Measurements from ENCODE around the gene RFTN2. TPM values are rescaled to one million over a fixed set of nuclear protein-coding genes. Genes with fewer than 3 reads are reported as not detected.
"Not testable (repeated sequence)": the region's sequence is repeated elsewhere in the genome, so short reads cannot be mapped to it uniquely, and the experiment has no call there.

Gene RFTN2
- total and polyA plus RNA-seq, 2 experiments from 2014 or later, result 0.42 to 2.1 TPM

DNA sequence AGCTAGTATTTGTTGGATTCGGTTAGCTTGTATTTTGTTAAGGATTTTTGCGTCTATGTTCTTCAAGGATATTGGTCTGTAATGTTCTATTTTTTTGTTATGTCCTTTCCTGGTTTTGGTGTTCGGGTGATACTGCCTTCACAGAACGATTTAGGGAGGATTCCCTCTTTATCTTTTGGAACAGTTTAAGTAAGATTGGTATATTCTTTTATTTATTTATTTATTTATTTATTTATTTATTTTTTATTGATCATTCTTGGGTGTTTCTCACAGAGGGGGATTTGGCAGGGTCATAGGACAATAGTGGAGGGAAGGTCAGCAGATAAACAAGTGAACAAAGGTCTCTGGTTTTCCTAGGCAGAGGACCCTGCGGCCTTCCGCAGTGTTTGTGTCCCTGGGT is 19.8 kb upstream of the RFTN2 start:
- H3K27me3 ChIP-seq (ENCODE audit: insufficient read depth); H3K4me3 ChIP-seq; H3K27ac ChIP-seq (ENCODE audit: low read depth); H2AFZ ChIP-seq; H3K4me1 Mint-ChIP-seq; H3K9me2 ChIP-seq (ENCODE audit: insufficient read depth); H3K36me3 ChIP-seq (ENCODE audit: insufficient read depth); H4K20me1 ChIP-seq (replicated peaks; ENCODE audit: insufficient read depth); H3K27me3 Mint-ChIP-seq (ENCODE audit: insufficient read depth, low read depth, poor library complexity); H3K4me1 ChIP-seq (ENCODE audit: insufficient read depth); H3K27ac Mint-ChIP-seq; H3K4me2 ChIP-seq; H3K4me3 Mint-ChIP-seq; ATAC-seq; H3F3A ChIP-seq (replicated peaks; ENCODE audit: low read depth); DNase-seq (ENCODE audit: low spot score): not testable (repeated sequence)
- Mint-ChIP-seq H3K36me3 (ENCODE audit: low read depth) (peaks cover 37% of the 10 kb centered on the region), H3K9me3 (peaks cover 44% of the 10 kb centered on the region)
- peaks cover 15% of the 10 kb centered on the region; the same call in 1 of the 2 replicates for H3K79me2 ChIP-seq (replicated peaks; ENCODE audit: insufficient read depth)

GRCh38 chr2:197677483-197677882 is 2.1 kb upstream of the RFTN2 start:
- H3K79me2 ChIP-seq (replicated peaks; ENCODE audit: insufficient read depth), result no peaks in the 10 kb centered on the region
- no peak overlapping the region for H3K4me3 Mint-ChIP-seq
- no peaks in the 10 kb centered on the region for H3F3A ChIP-seq (replicated peaks; ENCODE audit: low read depth)
- H3K4me1 Mint-ChIP-seq, result peaks cover 25% of the 10 kb centered on the region; the same call in 2 of the 3 replicates
- H3K9me2 ChIP-seq (ENCODE audit: insufficient read depth), result no peaks in the 10 kb centered on the region
- H3K27ac Mint-ChIP-seq, result no peak overlapping the region
- no peaks in the 10 kb centered on the region for H3K9me3 Mint-ChIP-seq
- TF ChIP-seq CREB1 (CRISPR knock-in tag; IDR thresholded peaks at IDR 0.05; ENCODE audit: low read depth), result no peak
- TF ChIP-seq, protein P1, sequence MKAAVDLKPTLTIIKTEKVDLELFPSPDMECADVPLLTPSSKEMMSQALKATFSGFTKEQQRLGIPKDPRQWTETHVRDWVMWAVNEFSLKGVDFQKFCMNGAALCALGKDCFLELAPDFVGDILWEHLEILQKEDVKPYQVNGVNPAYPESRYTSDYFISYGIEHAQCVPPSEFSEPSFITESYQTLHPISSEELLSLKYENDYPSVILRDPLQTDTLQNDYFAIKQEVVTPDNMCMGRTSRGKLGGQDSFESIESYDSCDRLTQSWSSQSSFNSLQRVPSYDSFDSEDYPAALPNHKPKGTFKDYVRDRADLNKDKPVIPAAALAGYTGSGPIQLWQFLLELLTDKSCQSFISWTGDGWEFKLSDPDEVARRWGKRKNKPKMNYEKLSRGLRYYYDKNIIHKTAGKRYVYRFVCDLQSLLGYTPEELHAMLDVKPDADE (IDR thresholded peaks at IDR 0.05), result no peak
- no peak for TF ChIP-seq ZNF114 (CRISPR knock-in tag; IDR thresholded peaks at IDR 0.05)
- no peak for TF ChIP-seq ZNF331 (CRISPR knock-in tag; IDR thresholded peaks at IDR 0.05; ENCODE audit: low read depth)
- TF ChIP-seq EZH2 (IDR thresholded peaks at IDR 0.05; ENCODE audit: low read depth, unreplicated experiment), result no peak
- no peak for TF ChIP-seq NANOG (IDR thresholded peaks at IDR 0.05; ENCODE audit: borderline replicate concordance)
- no peak for TF ChIP-seq REST (IDR thresholded peaks at IDR 0.05; ENCODE audit: unreplicated experiment)
- TF ChIP-seq JUNB (IDR thresholded peaks at IDR 0.05; ENCODE audit: unreplicated experiment), result no peak
- DNase-seq (ENCODE audit: low spot score), result no peak
- H3K4me3 ChIP-seq, result no peak overlapping the region
- H3K27me3 ChIP-seq (ENCODE audit: insufficient read depth), result no peaks in the 10 kb centered on the region
- H3K27ac ChIP-seq (ENCODE audit: low read depth), result no peak overlapping the region
- H3K36me3 Mint-ChIP-seq (ENCODE audit: low read depth), result no peaks in the 10 kb centered on the region
- H3K27me3 Mint-ChIP-seq (ENCODE audit: insufficient read depth, low read depth, poor library complexity), result no peaks in the 10 kb centered on the region
- H3K36me3 ChIP-seq (ENCODE audit: insufficient read depth), result no peaks in the 10 kb centered on the region
- peaks cover 34% of the 10 kb centered on the region for H3K4me1 ChIP-seq (ENCODE audit: insufficient read depth)
- no peak overlapping the region for H3K4me2 ChIP-seq
- no peak for ATAC-seq
- H2AFZ ChIP-seq, result no peak overlapping the region
- H4K20me1 ChIP-seq (replicated peaks; ENCODE audit: insufficient read depth), result no peaks in the 10 kb centered on the region

Data from GM23338 (cell line).